Epithelial cell of proximal tubule (primary cell): ENCODE measurements around the gene ALX4. TPM values are rescaled to one million over a fixed set of nuclear protein-coding genes. Genes with fewer than 3 reads are reported as not detected.

ENCODE experiments used
- DNase-seq: peaks from one replicate; pipeline ENCODE4 v3.0.0-alpha.2; 2011; ENCODE audit warnings: low read depth
- H3K4me3 ChIP-seq: 2 replicates; pipeline ENCODE4 v1.5.1; 2011; ENCODE audit warnings: low read depth, mild to moderate bottlenecking, low read length
- total RNA-seq: library from RNA; depleted of rRNA; stranded (reverse); fragments of >200 nt; gene quantifications from 2 replicates; pipeline ENCODE4 v1.2.3, GENCODE V29; 2015
- TF ChIP-seq, protein P1 (sequence below): conservative IDR thresholded peaks from 2 replicates; pipeline ENCODE4 v1.5.1; 2012; ENCODE audit warnings: low read depth, mild to moderate bottlenecking, low read length

The ALX4 gene
- total RNA-seq, 1 donor from 2014 or later: not detected

DNA sequence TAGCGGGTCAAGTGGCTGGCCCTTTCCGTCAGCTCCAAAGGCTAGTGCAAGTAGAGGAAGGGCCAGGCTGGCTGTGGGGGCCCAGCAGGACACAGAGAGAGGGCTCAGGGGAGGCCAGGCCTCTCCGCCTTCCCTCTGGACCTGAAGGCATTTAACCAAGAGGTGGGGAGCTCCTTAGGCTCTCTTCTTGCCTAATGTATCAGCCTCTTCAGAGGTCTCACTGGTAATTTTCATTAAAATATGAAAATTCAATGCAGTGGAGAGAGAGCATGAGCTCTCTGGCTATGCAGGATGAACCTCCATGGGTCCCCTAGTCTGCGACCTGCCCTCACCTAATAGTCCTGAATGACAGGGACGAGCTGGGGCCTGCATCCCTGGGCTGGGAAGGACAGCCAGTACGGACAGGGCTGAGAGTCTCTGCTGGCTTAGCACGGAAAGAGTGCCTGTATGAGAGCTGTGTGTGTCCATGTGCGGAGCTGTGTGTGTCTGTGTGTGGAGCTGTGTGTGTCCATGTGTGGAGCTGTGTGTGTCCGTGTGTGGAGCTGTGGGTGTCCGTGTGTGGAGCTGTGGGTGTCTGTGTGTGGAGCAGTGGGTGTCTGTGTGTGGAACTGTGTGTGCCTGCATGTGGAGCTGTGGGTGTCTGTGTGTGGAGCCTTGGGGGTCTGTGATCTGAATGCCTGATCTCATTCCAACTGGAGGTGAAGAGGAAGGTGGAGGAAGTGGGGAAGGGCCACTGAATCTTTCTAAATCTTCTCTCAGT lies 2.4 kb downstream of the ALX4 start:
- no peak for DNase-seq
- TF ChIP-seq, protein P1, sequence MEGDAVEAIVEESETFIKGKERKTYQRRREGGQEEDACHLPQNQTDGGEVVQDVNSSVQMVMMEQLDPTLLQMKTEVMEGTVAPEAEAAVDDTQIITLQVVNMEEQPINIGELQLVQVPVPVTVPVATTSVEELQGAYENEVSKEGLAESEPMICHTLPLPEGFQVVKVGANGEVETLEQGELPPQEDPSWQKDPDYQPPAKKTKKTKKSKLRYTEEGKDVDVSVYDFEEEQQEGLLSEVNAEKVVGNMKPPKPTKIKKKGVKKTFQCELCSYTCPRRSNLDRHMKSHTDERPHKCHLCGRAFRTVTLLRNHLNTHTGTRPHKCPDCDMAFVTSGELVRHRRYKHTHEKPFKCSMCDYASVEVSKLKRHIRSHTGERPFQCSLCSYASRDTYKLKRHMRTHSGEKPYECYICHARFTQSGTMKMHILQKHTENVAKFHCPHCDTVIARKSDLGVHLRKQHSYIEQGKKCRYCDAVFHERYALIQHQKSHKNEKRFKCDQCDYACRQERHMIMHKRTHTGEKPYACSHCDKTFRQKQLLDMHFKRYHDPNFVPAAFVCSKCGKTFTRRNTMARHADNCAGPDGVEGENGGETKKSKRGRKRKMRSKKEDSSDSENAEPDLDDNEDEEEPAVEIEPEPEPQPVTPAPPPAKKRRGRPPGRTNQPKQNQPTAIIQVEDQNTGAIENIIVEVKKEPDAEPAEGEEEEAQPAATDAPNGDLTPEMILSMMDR: no peak
- H3K4me3 ChIP-seq: no peak overlapping the region

DNA sequence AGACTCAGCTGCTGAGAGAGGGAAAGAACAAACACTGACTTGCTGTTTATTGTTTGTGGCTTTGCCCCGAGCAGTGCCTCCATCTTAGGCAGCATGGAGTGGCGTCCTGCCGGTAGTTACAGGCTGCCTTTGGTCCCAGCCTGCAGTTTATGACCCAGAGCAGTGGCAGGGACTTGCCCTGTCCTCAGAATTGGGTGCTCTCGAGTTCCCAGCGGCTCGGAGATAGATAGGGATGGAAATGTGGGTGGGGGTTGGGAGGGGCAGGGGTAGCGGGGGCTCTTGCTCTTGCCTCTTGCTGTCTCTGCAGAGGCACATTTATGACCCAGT lies 3.1 kb downstream of the ALX4 start:
- TF ChIP-seq, protein P1: no peak
- DNase-seq: no peak
- no peak overlapping the region for H3K4me3 ChIP-seq

DNA sequence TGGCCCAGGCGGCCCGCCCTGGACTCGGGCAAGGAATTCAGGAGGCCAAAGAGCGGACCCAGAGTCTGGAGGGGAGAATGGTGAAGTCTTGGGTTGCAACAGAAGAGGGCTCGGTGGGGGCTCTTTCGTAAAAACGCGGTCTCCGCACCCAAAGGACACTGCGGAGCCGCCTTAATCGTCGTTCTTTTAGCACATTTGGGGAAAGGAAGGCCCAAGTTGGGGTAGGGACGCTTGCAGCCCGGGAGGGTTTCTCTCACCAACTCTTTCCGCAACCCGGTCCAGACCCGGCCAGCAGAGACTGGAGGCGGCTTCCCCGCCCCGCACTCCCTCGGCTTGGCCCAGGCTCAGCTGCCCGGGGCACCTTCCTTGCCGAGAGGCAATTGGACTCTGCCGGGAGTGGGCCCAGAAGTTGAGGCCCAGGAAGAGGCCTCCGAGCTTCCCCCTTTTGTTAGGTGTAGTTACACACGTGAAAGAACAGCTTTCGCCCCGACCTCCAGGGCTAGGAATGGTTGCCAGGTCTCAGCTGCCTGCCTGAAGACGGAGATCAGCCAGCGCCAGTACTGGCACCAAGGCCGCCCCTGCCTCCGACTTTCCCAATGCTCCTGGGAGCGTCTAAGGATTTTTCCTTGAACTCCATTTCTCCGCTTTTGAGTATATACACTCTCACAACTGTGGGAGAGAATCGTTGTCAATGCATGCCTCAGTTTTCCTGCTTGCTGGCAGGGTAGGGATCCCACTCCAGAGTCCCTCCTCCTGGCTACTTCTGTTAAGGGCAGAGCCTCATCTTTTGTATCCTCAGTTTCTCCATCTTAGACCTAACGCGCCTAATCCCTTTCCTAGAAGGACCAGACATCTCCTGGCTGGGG lies 3.7 kb downstream of the ALX4 start:
- TF ChIP-seq, protein P1: no peak
- no peak for DNase-seq
- H3K4me3 ChIP-seq: peak overlapping the region; percentile 54

DNA sequence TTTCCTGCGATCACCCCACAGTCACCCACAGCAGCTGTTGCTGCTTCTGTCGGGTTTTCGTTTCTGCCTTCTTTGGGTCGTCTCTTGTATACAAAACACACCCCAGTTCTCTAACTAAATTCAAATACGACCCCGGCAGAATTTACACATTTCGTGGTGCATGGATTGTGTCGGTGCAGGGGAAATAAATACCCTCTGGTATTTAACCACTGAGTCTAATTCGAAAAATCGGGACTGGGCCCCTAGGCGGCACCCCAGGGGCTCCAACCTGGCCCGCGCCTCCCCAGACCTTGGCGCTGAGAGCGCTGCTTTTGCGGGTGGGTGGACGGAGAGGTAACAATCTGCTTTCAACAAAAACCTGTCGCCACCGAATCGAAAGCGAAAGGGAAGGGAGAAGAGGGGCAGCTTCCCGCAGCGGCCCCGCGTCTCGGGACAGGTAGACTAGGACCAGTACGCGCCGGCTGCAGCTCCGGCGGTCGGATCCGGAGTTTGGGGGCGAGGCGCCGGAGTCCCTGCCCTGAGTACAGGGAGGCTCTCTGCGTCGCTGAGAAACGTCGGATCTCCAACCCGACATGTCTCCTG lies 4.4 kb downstream of the ALX4 start:
- no peak for DNase-seq
- peak overlapping the region; percentile 54 for H3K4me3 ChIP-seq
- TF ChIP-seq, protein P1: peak; percentile 2

DNA sequence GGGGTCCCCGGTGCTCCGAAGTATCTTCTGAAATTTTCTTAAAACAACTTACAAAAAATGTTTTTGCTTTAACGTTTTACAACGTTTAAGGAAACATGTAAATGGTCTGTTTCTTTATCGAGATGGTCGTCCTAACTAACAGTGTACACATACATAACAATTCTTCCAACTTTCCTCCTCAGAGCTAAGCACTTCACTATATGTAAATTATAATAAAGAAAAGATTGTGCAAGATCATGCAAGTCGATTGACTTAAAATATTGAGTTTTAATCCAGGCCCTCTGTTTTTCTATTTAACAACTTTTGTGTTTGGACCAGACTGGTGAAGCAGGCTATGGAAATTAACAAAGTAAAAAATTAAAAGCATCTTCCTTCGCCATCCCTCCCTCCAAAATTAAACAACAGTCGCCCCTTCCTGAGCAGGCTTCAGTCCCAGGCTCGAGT lies 4.9 kb downstream of the ALX4 start:
- H3K4me3 ChIP-seq: peak overlapping the region; percentile 54
- TF ChIP-seq, protein P1: no peak
- no peak for DNase-seq

DNA sequence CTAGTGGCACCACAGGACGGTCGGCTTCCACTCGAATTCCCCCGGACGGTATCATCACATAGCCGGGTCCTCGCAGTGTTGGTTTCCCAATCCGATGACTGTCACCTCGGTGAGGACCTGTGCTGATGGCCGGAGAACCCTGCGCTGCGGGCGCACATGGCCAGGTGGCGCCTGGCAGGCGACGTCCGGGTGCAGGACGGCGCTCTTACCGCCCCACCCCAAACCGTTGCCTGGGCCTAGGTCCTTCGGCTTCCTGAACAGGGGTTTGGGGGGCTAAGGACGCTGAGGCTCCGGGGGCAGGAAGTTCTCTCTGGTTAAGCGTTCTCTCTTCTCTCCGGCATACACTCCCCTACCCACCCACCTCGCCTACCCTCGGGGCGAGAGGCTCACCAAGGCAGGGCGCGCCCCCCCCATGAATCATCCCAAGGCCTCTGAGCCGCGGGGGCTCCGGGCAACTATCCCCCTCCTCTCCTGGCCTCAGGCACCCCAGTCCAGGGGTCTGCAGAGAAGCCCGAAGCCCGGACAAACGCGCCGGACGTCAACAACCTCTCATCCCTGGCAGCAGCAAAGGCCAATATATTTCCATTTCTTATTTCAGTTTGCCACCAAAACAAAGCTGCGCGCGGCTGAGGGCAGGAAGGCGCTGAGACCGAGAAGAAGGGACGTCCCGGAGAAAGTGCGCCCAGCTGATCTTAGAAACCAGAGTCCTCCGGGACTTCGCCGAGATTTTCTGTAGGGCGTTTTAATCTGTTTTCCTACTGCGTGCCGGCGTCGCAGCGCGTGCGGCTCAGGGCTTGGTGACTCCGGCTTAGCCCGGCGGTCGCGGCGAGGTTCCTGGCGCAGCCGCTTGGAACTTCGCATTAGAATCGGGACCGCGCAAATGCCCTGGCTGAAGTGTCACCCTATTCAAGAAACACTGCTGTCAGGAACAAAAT lies 5.6 kb downstream of the ALX4 start:
- TF ChIP-seq, protein P1: no peak
- no peak for DNase-seq
- no peak overlapping the region for H3K4me3 ChIP-seq
